Right cardiac atrium (tissue), 5 donors: ENCODE results near the gene DCTD. TPM values are rescaled to one million over a fixed set of nuclear protein-coding genes. Genes with fewer than 3 reads are reported as not detected.
A peak's percentile ranks its signal among the peaks of the same experiment; 100 is the strongest.

Experiments
- ATAC-seq, 2 donors: fragments of 200-7000 bp; cut with Tn5 transposase; one replicate each; pipeline versions ENCODE4 v1.8.0 to v1.9.1; 2020; ENCODE audit warnings: moderate library complexity in 2 of 2, mild to moderate bottlenecking in 1 of 2
- DNase-seq, 3 donors: peaks; one replicate each; pipeline ENCODE4 v3.0.0-alpha.2; 2020
- H3K27ac ChIP-seq: one replicate; pipeline ENCODE4 v1.5.1; 2013; ENCODE audit warnings: mild to moderate bottlenecking, low read length, control low read depth, moderate library complexity
- H3K27me3 ChIP-seq: one replicate; pipeline ENCODE4 v1.6.1; 2013; ENCODE audit not compliant: control insufficient read depth, insufficient read depth
- H3K4me1 ChIP-seq: one replicate; pipeline ENCODE4 v1.6.1; 2013; ENCODE audit warnings: low read length; ENCODE audit not compliant: control insufficient read depth, insufficient read depth
- H3K4me3 ChIP-seq: one replicate; pipeline ENCODE4 v1.5.1; 2013; ENCODE audit warnings: low read length, control low read depth
- H3K9me3 ChIP-seq: one replicate; pipeline ENCODE4 v1.6.1; 2013; ENCODE audit warnings: low read length; ENCODE audit not compliant: control insufficient read depth
- WGBS: extraction: QIAGEN DNeasy Blood & Tissue Kit; methylation state at CpG from one replicate; pipeline ENCODE4 v1.1.7; 2013; 5-methylcytosine and 5-hydroxymethylcytosine counted together
- intact Hi-C, 4 donors: fragments of 100-400 bp; cut with DNase I; formaldehyde crosslinking; loops; one replicate each; pipeline versions ENCODE4 v1.11.0 to v1.14.0; 2022 to 2023
- polyA plus RNA-seq: library from polyadenylated mRNA; stranded (reverse); fragments of 200-250 nt; gene quantifications from one replicate; pipeline ENCODE4 v1.2.3, GENCODE V29; 2013
- total RNA-seq, 4 donors: library from RNA; stranded (reverse); fragmentation: NEBNext Ultra II Directional; extraction: Animal tissue kit (Norgen Biotek cat#: 25700); gene quantifications; one replicate each; pipeline ENCODE4 v1.2.1, GENCODE V29; 2021
- donor health status: healthy with polysubstance abuse.
- donor health status: DM: no; HTN: yes; CAD: no.
- donor health status: DM: no; HTN: no; CAD: no.
- donor health status: DM: no; HTN: yes; CAD: no; lungs with severe emphysema.
- donor health status: DM: yes; HTN: yes; CAD: no.

Gene DCTD
- total and polyA plus RNA-seq, 5 donors, result 26.7 to 56.0 (median 44.2) TPM

DNA sequence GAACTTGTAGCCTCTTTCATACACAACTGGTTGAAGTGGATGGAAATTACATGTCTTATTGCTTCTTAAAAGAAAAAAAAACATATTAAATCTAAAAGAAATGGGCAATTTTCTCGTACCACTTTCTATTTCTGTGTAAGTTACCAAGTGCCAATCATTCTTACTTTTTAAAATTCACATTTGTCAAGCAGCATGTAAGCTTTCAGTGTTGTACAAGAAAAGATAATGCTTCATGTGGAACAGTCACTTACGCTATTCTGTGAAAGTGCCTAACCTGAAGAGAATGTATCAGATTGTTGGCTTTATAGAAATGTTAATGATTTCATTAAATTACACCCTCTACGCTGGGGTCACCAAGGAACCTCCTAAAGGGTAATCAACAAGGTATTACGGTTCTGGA is 4.4 kb upstream of the DCTD start:
- H3K9me3 ChIP-seq, result no peaks in the 10 kb centered on the region
- no peak overlapping the region for H3K4me3 ChIP-seq
- no peaks in the 10 kb centered on the region for H3K4me1 ChIP-seq
- intact Hi-C loops, result no loop called here
- H3K27ac ChIP-seq, result no peak overlapping the region
- DNase-seq (no peak), ATAC-seq (no peak)
- WGBS, result 95% methylated on average over 4 of the region's 4 CpGs
- H3K27me3 ChIP-seq, result no peaks in the 10 kb centered on the region

DNA sequence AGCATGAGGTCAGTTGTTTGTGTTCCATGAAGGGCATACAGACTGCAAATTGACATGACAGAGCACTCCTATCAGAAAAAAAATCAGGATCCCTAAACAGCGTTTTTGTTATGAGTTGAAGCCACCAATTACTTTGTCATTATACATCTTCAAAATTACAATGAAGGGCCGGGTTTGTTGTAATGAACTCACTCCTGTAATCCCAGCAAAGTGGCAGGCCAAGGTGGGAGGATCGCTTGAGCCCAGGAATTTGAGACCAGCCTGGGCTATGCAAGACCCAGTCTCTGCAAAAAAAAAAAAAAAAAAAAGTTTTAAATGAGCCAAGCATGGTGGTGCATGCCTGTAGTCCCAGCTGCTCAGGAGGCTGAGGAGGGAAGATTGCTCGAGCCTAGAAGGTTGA is 3.5 kb upstream of the DCTD start:
- H3K27me3 ChIP-seq, result no peaks in the 10 kb centered on the region
- no peak overlapping the region for H3K27ac ChIP-seq
- H3K4me3 ChIP-seq, result no peak overlapping the region
- no peak for DNase-seq
- 90% methylated on average over 4 of the region's 4 CpGs for WGBS
- no peak for ATAC-seq
- intact Hi-C loops, result no loop called here
- H3K4me1 ChIP-seq, result no peaks in the 10 kb centered on the region
- no peaks in the 10 kb centered on the region for H3K9me3 ChIP-seq

DNA sequence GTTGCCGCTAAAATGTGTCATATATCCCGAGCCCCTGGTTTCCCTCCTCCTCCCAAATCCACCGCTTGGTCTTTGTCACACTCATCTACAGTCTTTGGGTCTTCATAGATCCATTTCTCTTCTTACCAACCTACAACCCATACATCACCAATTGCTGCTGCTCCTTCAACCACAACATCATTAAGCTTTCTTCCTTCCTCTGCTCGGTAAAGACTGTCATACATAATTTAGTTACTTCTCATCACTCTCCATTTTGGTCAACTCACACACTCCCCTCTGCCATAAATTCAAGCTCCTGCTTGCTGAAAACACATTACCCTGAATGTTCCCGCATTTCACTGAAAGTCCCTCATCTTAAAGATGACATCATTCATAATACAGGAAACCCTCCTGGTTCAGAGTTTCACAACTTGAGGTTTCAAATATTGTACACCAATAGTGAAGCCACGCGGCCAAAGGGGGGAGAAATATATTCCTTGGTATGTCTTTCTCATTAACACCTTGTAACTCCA is 1.7 kb upstream of the DCTD start:
- no peak for DNase-seq
- WGBS, result 88% methylated on average over 7 of the region's 7 CpGs
- no peak overlapping the region for H3K4me3 ChIP-seq
- no peaks in the 10 kb centered on the region for H3K4me1 ChIP-seq
- intact Hi-C loops, result no loop called here
- no peak for ATAC-seq
- no peaks in the 10 kb centered on the region for H3K27me3 ChIP-seq
- H3K9me3 ChIP-seq, result no peaks in the 10 kb centered on the region
- H3K27ac ChIP-seq, result no peak overlapping the region

DNA sequence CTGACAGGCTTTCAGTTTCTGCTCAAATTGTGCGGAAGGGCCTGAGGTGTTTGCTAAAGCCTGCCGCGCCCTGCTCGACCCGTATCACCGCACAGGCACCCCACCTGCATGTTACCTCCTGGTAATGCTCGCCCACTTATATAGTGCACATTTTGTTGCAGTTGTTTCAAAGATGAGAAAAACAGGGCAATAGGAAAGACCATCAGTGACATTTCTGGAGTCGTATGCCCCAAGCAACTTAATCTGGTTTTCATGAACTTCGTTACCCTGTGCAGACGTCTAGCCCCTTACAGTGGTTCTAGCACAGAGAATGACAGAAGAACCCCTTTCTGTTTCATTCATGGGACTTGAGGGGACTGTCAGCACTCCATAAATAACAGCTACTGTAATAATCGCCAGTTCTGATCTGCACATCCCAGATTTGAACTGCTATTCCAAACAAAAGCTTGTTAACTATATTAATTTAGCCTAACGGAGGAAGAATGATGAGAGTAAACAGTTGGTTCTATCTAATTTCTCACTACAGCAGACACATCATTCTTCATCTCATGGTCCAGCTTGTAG is 940 bp upstream of the DCTD start:
- Histone ChIP-seq H3K4me1 (no peaks in the 10 kb centered on the region), H3K27me3 (no peaks in the 10 kb centered on the region), H3K4me3 (peak overlapping the region; percentile 75), H3K9me3 (no peaks in the 10 kb centered on the region), H3K27ac (peak overlapping the region; percentile 61)
- no peak for ATAC-seq
- 16% methylated on average over 12 of the region's 12 CpGs for whole genome bisulfite sequencing
- DNase-seq, result no peak
- intact Hi-C loops, result no loop called here

DNA sequence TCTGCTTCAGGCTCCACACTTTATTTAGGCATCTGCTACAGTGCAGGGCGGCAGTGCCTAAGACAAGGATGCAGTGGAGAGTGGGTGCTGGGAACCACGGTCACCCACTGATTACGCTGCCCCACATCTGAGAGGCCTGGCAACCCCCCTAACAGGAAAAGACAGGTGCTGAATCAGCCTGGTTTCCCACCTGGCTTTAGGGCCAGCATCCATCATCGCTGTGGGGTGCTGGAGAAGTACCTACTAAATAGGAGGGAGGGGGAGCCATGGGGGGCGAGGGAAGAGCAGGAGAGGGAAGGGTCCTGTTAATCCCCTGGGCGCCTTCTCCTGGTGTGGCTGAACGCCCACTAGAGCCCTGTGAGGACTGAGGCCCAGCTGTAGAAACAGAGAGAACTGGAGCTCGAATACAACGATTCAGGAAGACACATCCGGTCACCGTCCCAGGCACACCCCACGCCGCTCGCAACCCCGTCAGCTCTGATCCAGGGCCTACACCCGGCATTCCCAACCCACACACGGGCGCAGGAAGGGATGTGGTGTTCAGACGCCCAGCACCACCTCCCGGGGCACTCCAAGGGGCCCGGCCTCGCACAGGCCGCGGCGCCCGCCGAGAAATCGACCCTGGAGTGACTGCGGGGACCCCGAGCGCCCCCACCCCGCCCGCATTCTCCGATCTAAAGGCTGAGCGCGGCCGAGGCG is 554 bp downstream of the DCTD start:
- peak; percentile 73 to 79 for ATAC-seq

DNA sequence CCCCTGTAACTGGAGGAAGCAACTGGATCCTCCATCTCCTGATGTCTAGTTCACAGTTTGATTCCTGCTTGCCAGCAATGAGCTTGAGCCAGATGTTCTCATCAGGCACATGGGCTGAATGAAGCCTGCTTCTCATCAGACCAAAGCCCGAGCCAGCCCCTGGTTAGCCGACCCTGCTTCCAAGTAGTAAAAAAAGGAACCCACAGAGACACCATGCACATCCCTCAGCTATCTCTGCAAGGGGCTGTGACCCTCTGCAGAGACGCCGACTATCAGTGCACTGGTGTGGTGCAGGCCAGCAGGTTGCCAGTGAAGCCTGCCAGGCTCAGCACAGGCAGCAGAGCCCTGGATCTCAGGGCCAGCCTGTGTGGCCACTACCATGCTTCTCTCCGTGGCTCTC is 2.8 kb downstream of the DCTD start:
- H3K4me3 ChIP-seq, result no peak overlapping the region
- H3K27me3 ChIP-seq, result no peaks in the 10 kb centered on the region
- intact Hi-C loops, result no loop called here
- H3K27ac ChIP-seq, result no peak overlapping the region
- H3K9me3 ChIP-seq, result no peaks in the 10 kb centered on the region
- DNase-seq (no peak), ATAC-seq (no peak)
- H3K4me1 ChIP-seq, result no peaks in the 10 kb centered on the region
- 64% methylated on average over 5 of the region's 5 CpGs for WGBS

More for the DNA sequence above, 554 bp downstream of the DCTD start:
- Histone ChIP-seq H3K4me1 (no peaks in the 10 kb centered on the region), H3K4me3 (peak overlapping the region; percentile 75), H3K27me3 (no peaks in the 10 kb centered on the region), H3K27ac (peak overlapping the region; percentile 50), H3K9me3 (no peaks in the 10 kb centered on the region)
- intact Hi-C loops, result no loop called here
- DNase-seq, result peak; percentile 74 to 84 (median 81)
- 7% methylated on average over 38 of the region's 38 CpGs for WGBS

DNA sequence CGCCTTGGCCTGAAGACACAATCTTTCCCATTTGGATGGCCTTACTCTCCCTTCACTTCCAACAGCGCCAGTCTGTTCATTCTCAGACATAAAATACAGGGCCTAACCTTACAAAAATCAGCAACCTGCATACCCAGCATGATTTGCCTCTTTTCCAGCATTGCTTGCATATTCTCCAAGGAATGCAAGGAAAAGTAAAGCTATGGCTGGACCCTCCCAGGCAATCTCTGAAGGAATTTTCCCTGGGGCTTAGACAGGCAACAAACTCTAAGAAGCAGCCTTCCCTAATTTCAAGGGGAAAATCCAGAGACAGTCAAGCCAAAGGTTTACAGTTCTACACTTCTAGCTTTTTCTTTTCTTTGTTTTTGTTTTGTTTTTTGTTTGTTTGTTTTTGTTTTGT is 3.6 kb downstream of the DCTD start:
- no peak overlapping the region for H3K4me3 ChIP-seq
- intact Hi-C loops, result no loop called here
- 97% methylated on average over 2 of the region's 2 CpGs for WGBS
- H3K9me3 ChIP-seq, result no peaks in the 10 kb centered on the region
- H3K27me3 ChIP-seq, result no peaks in the 10 kb centered on the region
- ATAC-seq, result no peak
- no peaks in the 10 kb centered on the region for H3K4me1 ChIP-seq
- no peak for DNase-seq
- no peak overlapping the region for H3K27ac ChIP-seq

DNA sequence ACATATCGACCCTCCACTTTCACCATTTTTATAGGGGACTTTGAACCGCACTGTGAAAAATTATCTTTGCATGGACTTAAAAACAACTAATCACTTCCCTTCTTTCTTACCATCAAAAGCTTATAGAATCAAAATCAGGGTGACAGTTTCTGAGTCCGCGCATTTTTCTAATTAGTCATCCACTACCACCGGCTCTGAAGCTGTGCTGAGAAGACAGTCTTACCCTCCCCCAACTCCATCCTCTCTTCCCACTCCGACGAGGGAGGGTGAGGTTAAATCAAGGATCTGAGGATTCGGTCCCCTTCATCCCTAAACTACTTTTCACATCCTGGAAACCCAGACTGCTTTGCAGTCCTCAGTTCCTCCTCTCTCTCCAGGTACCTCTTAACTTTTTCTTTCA is 4.2 kb downstream of the DCTD start:
- intact Hi-C loops, result no loop called here
- H3K9me3 ChIP-seq, result no peaks in the 10 kb centered on the region
- H3K27me3 ChIP-seq, result no peaks in the 10 kb centered on the region
- no peak overlapping the region for H3K4me3 ChIP-seq
- H3K4me1 ChIP-seq, result no peaks in the 10 kb centered on the region
- no peak for DNase-seq
- WGBS, result 85% methylated on average over 8 of the region's 8 CpGs
- no peak overlapping the region for H3K27ac ChIP-seq
- ATAC-seq, result no peak

DNA sequence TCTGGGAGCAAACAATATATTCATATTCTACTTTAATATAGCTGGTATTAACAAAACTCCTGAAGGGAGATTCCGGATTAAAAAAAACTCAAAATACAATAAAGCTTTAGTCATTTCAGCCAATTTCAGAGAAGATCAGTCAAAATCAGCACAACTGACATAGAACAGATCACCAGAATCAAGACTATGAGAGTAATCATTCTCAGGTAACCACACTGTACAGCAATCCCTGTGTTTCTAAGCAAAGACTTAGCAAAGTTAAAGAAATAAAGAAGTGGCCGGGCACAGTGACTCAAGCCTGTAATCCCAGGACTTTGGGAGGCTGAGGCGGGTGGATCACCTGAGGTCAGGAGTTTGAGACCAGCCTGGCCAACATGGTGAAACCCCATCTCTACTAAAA is 9.1 kb downstream of the DCTD start:
- no peak overlapping the region for H3K4me3 ChIP-seq
- no peaks in the 10 kb centered on the region for H3K9me3 ChIP-seq
- intact Hi-C loops, result no loop called here
- no peak overlapping the region for H3K27ac ChIP-seq
- H3K4me1 ChIP-seq, result peaks cover 3% of the 10 kb centered on the region
- 93% methylated on average over 3 of the region's 3 CpGs for WGBS
- ATAC-seq (no peak), DNase-seq (no peak)
- H3K27me3 ChIP-seq, result no peaks in the 10 kb centered on the region

DNA sequence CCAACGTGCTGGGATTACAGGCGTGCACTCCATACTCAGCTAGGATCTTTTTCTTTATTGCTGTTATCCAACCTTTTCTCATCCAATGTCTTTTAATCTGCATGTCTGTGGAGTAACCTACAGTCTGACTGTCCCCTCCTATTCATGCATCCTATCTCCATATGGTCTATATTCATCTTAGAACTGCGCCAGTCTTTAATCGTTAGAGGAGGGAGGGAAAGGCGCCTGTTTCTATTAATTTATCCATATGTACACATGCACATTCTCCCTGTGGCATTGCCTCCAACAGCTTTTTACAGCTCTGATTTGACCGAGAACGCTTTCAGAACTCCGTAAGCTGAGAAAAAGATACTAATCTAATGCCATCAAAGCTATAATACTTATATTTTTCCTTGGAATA is 9.8 kb downstream of the DCTD start:
- 97% methylated on average over 8 of the region's 8 CpGs for WGBS

DNA sequence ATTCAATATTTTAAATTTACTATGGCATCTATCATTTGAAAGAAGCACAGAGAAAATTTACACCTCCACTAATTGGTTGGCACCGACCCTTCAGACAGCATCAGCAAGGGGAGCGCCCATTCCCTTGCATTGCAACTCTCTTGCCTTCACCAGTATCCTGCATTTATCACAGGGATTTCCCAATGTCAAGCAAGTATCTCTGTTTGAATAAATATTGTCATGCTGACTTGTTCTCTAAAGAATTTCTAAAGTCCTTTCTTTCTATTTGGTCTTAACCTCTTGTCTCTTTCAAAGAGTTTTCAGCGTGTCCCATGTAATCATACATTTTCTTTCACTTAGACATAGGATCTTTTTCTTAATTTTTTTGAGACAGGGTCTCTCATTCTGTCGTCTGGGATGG is 10.4 kb downstream of the DCTD start:
- Histone ChIP-seq H3K4me1 (peaks cover 3% of the 10 kb centered on the region), H3K27me3 (no peaks in the 10 kb centered on the region), H3K4me3 (no peak overlapping the region), H3K27ac (no peak overlapping the region), H3K9me3 (no peaks in the 10 kb centered on the region)
- intact Hi-C loops, result no loop called here
- DNase-seq, result no peak
- no peak for ATAC-seq
- WGBS, result 96% methylated on average over 4 of the region's 4 CpGs

More for the DNA sequence above, 9.8 kb downstream of the DCTD start:
- no peak overlapping the region for H3K4me3 ChIP-seq
- H3K9me3 ChIP-seq, result no peaks in the 10 kb centered on the region
- intact Hi-C loops, result no loop called here
- ATAC-seq, result no peak
- no peak for DNase-seq
- no peak overlapping the region for H3K27ac ChIP-seq
- H3K27me3 ChIP-seq, result no peaks in the 10 kb centered on the region
- peaks cover 3% of the 10 kb centered on the region for H3K4me1 ChIP-seq
